NOMO-1 treated with DMSO at 0.1 percent for 48 hours (cell line): Measurements from ENCODE around the gene SCPEP1.
"Not testable (repeated sequence)": the region's sequence is repeated elsewhere in the genome, so short reads cannot be mapped to it uniquely, and the experiment has no call there.

ENCODE experiments used
- DNase-seq: peaks from one replicate; lab custom pipeline; 2025; ENCODE audit not compliant: unreplicated experiment; lab: John Stamatoyannopoulos, UW

The SCPEP1 gene, protein sequence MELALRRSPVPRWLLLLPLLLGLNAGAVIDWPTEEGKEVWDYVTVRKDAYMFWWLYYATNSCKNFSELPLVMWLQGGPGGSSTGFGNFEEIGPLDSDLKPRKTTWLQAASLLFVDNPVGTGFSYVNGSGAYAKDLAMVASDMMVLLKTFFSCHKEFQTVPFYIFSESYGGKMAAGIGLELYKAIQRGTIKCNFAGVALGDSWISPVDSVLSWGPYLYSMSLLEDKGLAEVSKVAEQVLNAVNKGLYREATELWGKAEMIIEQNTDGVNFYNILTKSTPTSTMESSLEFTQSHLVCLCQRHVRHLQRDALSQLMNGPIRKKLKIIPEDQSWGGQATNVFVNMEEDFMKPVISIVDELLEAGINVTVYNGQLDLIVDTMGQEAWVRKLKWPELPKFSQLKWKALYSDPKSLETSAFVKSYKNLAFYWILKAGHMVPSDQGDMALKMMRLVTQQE

GRCh38 chr17:56977673-56978395 is at the start of gene SCPEP1:
TSS of gene SCPEP1 (plus strand) at chr17:56978131. CDS start at chr17:56978160, 29 bp downstream.
- DNase-seq, result peak; percentile 78

- DNase-seq, result no peak
These were observed 49.3 kb upstream of the SCPEP1 start for GRCh38 chr17:56928586-56928985.

DNA sequence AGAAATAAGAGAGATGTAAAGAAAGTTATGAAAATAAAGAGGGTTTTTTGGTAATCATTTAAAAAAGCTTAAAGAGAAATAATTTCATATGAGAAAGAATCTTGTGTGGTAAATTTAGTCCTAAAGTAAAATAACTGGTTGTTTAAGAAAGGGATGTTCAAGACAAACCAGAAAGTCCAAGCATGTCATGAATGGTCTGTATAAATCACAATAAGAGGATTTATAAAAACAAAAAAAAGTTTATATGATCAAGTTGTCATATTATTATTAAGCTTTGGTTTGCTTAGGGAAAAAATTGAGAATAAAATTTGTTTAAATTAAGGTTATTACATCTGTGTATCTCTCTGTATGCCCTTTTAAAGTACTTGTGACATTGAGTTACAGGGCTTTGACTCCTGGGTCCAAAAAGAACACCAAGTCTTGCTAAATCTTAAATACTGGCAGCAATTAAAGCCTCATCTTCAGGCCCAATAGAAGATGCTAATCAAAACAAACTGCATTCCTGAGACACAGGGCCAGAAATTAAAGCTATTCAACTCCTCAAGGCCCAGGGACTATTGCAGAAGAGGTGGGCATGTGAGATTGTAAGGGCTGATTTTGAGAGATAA is 48.5 kb upstream of the SCPEP1 start:
- DNase-seq, result no peak

- no peak for DNase-seq
These were observed 47.1 kb upstream of the SCPEP1 start for GRCh38 chr17:56930739-56931337.

DNA sequence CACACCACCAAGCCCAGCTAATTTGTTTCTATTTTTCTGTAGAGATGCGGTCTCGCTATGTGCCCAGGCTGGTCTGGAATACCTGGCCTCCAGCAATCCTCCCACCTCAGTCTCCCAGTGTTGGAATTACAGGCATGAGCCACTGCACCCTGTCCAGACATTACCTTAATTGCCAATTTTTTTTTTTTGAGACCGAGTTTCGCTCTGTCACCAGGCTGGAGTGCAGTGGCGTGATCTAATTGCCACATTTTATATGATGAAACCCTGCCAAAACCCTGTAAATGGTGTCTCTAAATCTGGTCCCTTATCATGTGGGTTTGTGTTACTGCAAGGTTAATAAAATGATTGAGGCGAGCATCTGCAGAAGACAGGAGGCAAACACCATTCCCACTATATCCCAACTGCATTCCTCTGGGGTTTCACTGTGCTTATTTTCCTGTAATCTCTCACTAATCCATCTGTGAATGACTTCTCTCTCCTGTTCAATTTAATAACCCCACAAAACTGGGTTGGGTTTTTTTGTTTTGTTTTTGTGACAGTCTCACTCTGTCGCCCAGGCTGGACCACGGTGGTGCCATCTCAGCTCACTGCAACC is 44.7 kb upstream of the SCPEP1 start:
- no peak for DNase-seq

DNA sequence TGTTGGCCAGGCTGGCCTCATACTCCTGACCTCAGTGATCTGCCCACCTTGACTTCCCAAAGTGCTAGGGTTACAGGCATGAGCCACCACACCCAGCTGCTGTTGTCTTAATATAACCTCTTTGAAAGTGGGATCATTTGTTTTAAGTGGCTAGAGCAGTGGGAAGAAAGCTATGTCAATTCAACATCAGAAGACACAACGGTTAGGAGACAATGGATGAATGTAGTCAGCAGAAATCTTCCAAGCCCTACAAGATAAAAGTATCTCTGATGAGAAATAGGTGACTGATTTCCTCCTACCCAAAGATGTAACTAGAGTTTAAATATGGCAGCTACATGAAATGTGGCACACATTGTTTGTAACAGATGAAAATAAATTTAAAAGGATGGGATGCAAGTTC is 44.1 kb upstream of the SCPEP1 start:
- DNase-seq, result no peak

GRCh38 chr17:56934280-56934679 is 43.7 kb upstream of the SCPEP1 start:
- DNase-seq, result no peak

- DNase-seq, result no peak
These were observed 42.5 kb upstream of the SCPEP1 start for GRCh38 chr17:56935461-56935860.

DNA sequence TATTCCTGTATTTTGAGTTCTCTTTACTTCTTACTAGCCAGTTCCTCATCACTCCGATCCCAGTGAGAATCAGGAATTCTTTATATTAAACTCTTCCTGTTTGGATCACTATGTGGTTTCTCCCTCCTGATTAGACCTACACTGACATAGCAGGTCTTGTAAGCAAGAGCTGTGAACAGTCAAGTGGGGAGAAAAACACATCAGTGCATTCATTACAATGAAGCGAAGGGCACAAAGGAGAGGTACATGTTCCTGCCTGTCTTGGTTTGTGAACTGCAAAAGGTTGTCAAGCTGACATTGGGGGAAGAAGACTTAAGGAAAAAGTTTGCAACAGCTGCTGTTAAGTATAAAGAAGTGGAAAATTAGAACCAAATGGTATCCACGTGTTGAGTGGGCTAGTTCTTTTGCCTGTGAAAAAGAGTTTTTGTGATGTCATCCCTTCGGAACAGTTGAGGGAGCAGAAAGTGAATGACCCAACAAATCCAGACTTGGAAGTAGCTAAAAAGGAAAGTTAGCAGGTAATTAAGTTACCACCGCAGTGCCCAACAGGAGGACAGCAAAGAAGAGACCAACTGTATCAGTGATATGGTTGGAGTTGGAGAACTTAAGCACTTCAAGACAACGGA is 41.1 kb upstream of the SCPEP1 start:
- DNase-seq, result no peak

DNA sequence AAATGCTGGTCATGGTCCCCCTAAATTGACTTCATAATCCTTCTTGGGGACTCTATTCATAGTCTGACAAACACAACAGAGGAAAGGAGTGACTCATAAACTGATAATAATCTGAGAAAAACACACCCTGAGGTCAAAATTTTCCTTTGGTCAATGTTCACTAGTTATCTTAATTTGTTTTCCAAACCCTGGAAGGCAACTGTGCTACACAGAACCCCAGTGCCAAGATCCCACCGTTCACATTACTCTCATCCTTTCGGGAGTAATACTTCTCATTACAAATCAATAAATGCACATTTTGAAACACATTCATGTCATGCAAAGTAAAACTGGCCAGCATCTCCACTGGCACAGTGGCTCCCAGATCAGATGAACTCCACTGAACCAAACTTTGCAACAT is 40.2 kb upstream of the SCPEP1 start:
- DNase-seq, result no peak

DNA sequence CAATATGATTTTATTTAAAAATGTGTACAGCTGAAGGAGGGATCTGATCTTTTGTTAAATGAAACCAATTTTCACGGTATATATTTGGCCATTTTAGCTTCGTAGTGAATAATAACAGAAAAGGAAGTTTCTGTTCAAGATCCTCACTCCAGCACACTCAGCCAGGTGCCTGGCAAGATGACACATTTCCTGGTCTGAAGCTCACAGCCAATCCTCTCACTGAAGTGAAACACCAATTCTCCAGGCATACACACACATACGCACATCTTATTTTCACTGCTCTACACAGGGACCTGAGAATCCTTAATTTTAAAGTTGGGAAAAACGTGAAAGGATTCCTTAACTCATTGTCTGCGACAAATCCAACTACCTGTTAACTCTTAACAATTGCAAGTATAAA is 39.7 kb upstream of the SCPEP1 start:
- DNase-seq, result not testable (repeated sequence)

DNA sequence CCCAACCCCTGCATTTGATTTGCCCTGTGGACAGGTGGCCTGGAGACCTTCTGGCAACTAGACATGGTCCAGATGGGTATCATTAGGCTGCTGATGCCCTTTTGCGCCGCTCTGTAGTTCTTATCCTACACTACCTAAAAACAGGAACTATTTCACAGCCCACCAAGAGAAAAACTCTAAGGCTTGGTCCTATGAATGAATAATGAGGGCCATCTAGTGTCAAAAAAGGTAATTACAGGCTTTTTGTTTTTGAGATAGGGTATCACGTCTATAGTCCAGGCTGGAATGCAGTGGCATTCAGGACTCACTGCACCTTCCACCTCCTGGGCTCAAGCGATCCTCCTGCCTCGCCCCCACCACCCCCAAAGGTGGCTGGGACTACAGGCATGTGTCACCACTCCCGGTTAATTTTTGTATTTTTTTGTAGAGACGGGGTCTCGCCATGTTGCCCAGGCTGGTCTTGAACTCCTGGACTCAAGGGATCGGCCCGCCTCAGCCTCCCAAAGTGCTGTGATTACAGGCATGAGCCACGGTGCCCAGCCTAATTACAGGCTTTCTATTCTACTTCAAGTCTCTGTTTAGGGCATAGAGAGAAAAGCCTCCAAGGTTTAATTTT is 38.0 kb upstream of the SCPEP1 start:
- peak; percentile 87 for DNase-seq

DNA sequence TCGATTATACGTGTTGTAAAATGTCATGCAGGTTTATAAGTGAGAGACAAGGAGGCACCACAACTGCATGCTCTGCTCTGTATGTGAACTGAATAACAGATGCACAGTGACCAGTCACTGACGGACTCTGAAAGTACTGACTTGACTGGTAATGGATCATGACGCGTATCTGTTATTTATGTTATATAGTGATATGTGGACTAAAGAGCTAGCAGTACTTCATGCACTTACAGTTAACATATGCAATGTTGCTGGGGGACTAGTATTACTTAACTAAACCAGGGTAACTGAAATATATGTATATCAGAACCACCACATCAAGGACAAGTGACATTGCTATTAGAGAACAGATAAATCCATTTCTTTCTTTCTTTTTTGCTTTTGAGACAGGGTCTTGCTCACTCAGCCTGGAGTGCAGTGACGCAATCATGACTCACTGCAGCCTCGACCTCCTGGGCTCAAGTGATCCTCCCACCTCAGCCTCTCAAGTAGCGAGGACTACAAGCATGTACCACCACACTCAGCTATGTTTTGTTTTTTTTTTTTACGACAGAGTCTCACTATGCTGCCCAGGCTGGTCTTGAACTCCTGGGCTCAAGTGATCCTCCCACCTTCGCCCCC is 34.3 kb upstream of the SCPEP1 start:
- no peak for DNase-seq

GRCh38 chr17:56945938-56946505 is 31.9 kb upstream of the SCPEP1 start:
- no peak for DNase-seq

DNA sequence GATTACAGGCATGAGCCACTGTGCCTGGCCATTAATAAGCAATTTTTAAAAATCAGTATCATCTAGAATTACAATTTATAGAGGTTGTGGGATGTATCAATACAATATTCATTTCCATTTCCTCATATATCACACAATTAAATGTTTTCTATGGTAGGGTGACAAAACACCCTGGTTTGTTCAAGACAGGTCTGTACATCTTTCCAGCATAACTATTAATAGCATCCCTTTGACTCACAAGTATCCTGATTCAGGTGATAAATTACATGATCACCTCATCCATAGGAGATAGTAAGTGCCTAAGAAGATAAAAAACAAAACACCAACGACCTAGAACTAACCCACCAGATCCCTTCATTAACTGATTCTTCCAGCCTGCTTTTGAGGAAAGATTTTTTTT is 30.2 kb upstream of the SCPEP1 start:
- DNase-seq, result no peak

DNA sequence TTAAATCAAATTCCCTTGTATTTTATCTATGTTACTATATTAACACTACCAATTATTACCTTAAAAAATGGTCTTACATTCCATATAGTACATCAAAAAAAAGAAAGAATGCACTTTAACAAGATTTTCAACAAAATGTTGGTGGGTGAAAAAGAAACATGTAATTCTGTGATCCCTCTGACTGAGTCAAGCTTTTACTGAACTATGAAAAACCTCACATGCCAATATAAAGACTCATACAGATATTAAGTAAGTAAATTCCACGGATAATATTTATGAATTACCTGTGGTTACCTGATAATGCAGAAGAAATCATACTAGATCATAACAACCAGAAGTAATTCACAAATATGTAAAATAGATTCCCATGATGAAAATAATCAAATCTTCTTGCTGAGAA is 29.4 kb upstream of the SCPEP1 start:
- no peak for DNase-seq

GRCh38 chr17:56949595-56949994 is 28.3 kb upstream of the SCPEP1 start:
- no peak for DNase-seq

DNA sequence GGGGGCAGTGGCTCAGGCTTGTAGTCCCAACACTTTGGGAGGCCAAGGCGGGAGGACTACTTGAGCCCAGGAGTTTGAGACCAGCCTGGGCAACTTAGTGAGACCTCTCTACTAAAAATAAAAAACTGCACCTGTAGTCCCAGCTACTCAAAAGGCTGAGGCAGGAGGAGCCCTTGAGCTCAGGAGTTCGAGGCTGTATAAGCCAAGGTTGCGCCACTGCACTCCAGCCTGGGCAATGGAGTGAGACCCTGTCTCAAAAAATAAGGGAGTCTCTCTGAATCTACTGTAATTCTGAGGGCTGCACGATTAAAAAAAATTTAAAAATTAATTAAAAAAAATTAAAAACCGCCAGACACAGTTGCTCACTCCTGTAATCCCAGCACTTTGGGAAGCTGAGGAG is 20.9 kb upstream of the SCPEP1 start:
- no peak for DNase-seq
